ENCODE measurements around the gene TMEM59.

GRCh38 chr1:54012008-54012325 is 41.0 kb downstream of the TMEM59 start:
- TF ChIP-seq EP300 (IDR thresholded peaks at IDR 0.05) (no peak), CTCF (IDR thresholded peaks at IDR 0.05) (no peak), POLR2A (IDR thresholded peaks at IDR 0.05) (no peak)

Measured in suprapubic skin (tissue), 3 donors.